GM13977 (cell line): Measurements from ENCODE around the gene CTSZ.
A peak's percentile ranks its signal among the peaks of the same experiment; 100 is the strongest.

Source experiments
- DNase-seq: peaks from one replicate; pipeline ENCODE4 v3.0.0; 2012; ENCODE audit warnings: low spot score
- CTCF ChIP-seq: IDR thresholded peaks from 2 replicates; pipeline ENCODE4 v1.5.1; 2012; ENCODE audit warnings: mild to moderate bottlenecking, control low read depth; ENCODE audit not compliant: insufficient read depth; ENCODE audit errors: extremely low read depth, missing control alignments
- in situ Hi-C: fragments of 300-500 bp; cut with MboI; formaldehyde crosslinking; loops from one replicate; pipeline ENCODE4 v1.12.0; 2022; ENCODE audit warnings: low sequenced_read_pairs, low pct_unique_long_range_greater_than_20kb, mixed read lengths, inconsistent platforms; ENCODE audit not compliant: unreplicated experiment

The CTSZ gene

GRCh38 chr20:59003836-59004492, 3.1 kb downstream of the CTSZ start:
- DNase-seq: peak; percentile 36
- in situ Hi-C loops: no loop called here
- TF ChIP-seq CTCF: no peak

DNA sequence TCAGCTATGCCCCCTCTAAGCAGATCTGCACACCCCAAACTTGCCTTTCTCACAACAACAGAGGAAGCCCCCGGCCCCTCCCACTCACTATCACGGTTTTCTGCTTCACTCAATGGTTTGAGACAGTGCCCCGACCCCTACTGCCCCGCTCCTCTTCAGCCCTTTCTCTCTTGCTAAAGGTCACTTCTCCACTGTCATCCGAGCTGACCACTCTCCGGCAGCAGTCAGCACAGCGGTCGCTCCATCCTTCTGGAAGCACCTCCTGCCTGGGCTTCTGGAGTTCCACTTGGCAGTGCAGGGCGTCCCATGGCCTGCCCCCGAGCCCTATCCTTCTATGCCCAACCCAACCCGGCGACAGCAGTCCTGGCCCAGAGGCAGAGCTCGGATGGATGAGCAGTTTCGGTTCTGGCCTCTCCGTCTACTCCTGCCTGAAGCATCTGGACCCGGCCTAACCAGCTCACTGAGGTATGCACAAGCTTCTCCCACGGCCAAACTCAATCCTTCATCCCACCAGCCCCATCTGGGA, 4.1 kb downstream of the CTSZ start:
- DNase-seq: no peak
- TF ChIP-seq CTCF: no peak
- in situ Hi-C loops: no loop called here

GRCh38 chr20:59002388-59002787, 4.7 kb downstream of the CTSZ start:
- in situ Hi-C loops: no loop called here
- TF ChIP-seq CTCF: no peak
- no peak for DNase-seq

DNA sequence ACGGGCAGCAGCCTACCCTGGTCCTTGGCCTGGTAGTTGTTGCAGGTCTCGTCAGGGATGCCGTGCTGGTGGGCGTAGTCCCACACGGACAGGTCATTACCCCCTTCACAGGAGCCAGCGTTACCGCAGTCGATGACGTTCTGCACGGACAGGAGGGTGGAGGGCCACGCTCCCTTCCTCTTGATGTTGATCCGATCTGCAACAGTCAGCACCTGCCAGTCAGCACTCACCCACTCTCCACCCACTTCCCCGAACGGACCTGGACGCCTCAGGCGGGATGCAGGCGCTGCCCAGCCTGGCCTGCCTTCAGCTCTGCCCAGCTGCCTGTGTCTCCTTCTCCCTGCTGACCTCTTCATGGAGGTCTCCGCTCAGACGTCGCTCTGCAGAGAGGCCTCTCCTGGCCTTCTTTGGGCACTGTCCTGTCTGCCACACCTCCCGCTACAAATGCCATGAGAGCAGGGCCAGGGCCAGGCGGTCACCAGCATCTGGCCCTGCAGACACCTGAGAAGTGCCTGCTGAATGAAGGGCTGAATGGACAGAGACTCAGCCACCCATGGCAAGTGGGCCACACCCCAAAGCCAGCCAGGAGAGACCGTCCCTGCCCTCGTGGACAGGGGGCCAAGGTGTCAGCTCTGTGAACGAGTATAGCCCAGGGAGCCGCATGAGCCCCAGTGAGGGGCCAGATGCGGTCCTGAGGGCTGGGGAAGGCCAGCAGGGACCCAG, 5.4 kb downstream of the CTSZ start:
- in situ Hi-C loops: no loop called here
- DNase-seq: no peak
- TF ChIP-seq CTCF: no peak

GRCh38 chr20:59001068-59001448, 6.0 kb downstream of the CTSZ start:
- DNase-seq: no peak
- no peak for TF ChIP-seq CTCF
- in situ Hi-C loops: no loop called here

- in situ Hi-C loops: no loop called here
- no peak for TF ChIP-seq CTCF
- DNase-seq: no peak
These were observed 6.7 kb downstream of the CTSZ start for GRCh38 chr20:59000326-59000725.
